Measurements from ENCODE around the gene PDE4B. TPM values are rescaled to one million over a fixed set of nuclear protein-coding genes. Genes with fewer than 3 reads are reported as not detected.

PDE4B gene
- total RNA-seq, 4 donors from 2014 or later = 3.7 to 16.6 (median 5.1) TPM

- no peaks in the 10 kb centered on the region for H3K36me3 ChIP-seq
- WGBS = 93% methylated on average over 1 of the region's 1 CpG
- TF ChIP-seq CTCF (IDR thresholded peaks at IDR 0.05) (no peak), EP300 (IDR thresholded peaks at IDR 0.05) (no peak), POLR2A (IDR thresholded peaks at IDR 0.05; ENCODE audit: low read depth) (no peak), POLR2AphosphoS5 (IDR thresholded peaks at IDR 0.05) (no peak)
- H3K4me1 ChIP-seq = no peaks in the 10 kb centered on the region
- intact Hi-C loops (cut with DNase I) = no loop called here
- no peak for DNase-seq (ENCODE audit: extremely low spot score)
- H3K4me3 ChIP-seq = no peak overlapping the region
- no peak overlapping the region for H3K27ac ChIP-seq (replicated peaks in 1 of 4)
- no peaks in the 10 kb centered on the region for H3K9me3 ChIP-seq
- H3K27me3 ChIP-seq = no peaks in the 10 kb centered on the region
These were observed 424.3 kb downstream of the PDE4B start for GRCh38 chr1:66217021-66217420.

GRCh38 chr1:66217561-66217960 lies 424.9 kb downstream of the PDE4B start:
- WGBS = 94% methylated on average over 2 of the region's 2 CpGs
- DNase-seq (ENCODE audit: extremely low spot score) = no peak
- no peak for TF ChIP-seq EP300 (IDR thresholded peaks at IDR 0.05)
- no peak for TF ChIP-seq POLR2AphosphoS5 (IDR thresholded peaks at IDR 0.05)
- no peak for TF ChIP-seq POLR2A (IDR thresholded peaks at IDR 0.05; ENCODE audit: low read depth)
- TF ChIP-seq CTCF (IDR thresholded peaks at IDR 0.05) = no peak
- Histone ChIP-seq H3K27me3 (no peaks in the 10 kb centered on the region), H3K27ac (replicated peaks in 1 of 4) (no peak overlapping the region), H3K36me3 (no peaks in the 10 kb centered on the region), H3K4me3 (no peak overlapping the region), H3K4me1 (no peaks in the 10 kb centered on the region), H3K9me3 (no peaks in the 10 kb centered on the region)
- intact Hi-C loops (cut with DNase I) = no loop called here

- 7% methylated on average over 1 of the region's 1 CpG for WGBS
These were observed 427.8 kb downstream of the PDE4B start for GRCh38 chr1:66220477-66220876.

GRCh38 chr1:66223681-66224080 lies 431.0 kb downstream of the PDE4B start:
- Histone ChIP-seq H3K36me3 (no peaks in the 10 kb centered on the region), H3K27me3 (no peaks in the 10 kb centered on the region), H3K4me1 (no peaks in the 10 kb centered on the region), H3K27ac (replicated peaks in 1 of 4) (no peak overlapping the region), H3K9me3 (no peaks in the 10 kb centered on the region), H3K4me3 (no peak overlapping the region)
- DNase-seq (ENCODE audit: extremely low spot score) = no peak
- TF ChIP-seq CTCF (IDR thresholded peaks at IDR 0.05) (no peak), EP300 (IDR thresholded peaks at IDR 0.05) (no peak), POLR2A (IDR thresholded peaks at IDR 0.05; ENCODE audit: low read depth) (no peak), POLR2AphosphoS5 (IDR thresholded peaks at IDR 0.05) (no peak)
- WGBS = 93% methylated on average over 3 of the region's 3 CpGs
- intact Hi-C loops (cut with DNase I) = no loop called here

More at GRCh38 chr1:66220477-66220876, 427.8 kb downstream of the PDE4B start:
- Histone ChIP-seq H3K4me1 (no peaks in the 10 kb centered on the region), H3K4me3 (no peak overlapping the region), H3K36me3 (no peaks in the 10 kb centered on the region), H3K9me3 (no peaks in the 10 kb centered on the region), H3K27me3 (no peaks in the 10 kb centered on the region), H3K27ac (replicated peaks in 1 of 4) (no peak overlapping the region)
- intact Hi-C loops (cut with DNase I) = no loop called here
- DNase-seq (ENCODE audit: extremely low spot score) = no peak
- TF ChIP-seq POLR2A (IDR thresholded peaks at IDR 0.05; ENCODE audit: low read depth) (no peak), CTCF (IDR thresholded peaks at IDR 0.05) (no peak), POLR2AphosphoS5 (IDR thresholded peaks at IDR 0.05) (no peak), EP300 (IDR thresholded peaks at IDR 0.05) (no peak)

GRCh38 chr1:66226985-66227384 lies 434.3 kb downstream of the PDE4B start:
- Histone ChIP-seq H3K4me1 (no peaks in the 10 kb centered on the region), H3K27me3 (no peaks in the 10 kb centered on the region), H3K36me3 (no peaks in the 10 kb centered on the region), H3K4me3 (no peak overlapping the region), H3K27ac (replicated peaks in 1 of 4) (no peak overlapping the region), H3K9me3 (no peaks in the 10 kb centered on the region)
- TF ChIP-seq EP300 (IDR thresholded peaks at IDR 0.05) (no peak), CTCF (IDR thresholded peaks at IDR 0.05) (no peak), POLR2AphosphoS5 (IDR thresholded peaks at IDR 0.05) (no peak), POLR2A (IDR thresholded peaks at IDR 0.05; ENCODE audit: low read depth) (no peak)
- intact Hi-C loops (cut with DNase I) = no loop called here
- DNase-seq (ENCODE audit: extremely low spot score) = no peak
- WGBS = 92% methylated on average over 4 of the region's 4 CpGs

Data from esophagus muscularis mucosa (tissue), 4 donors.